ENCODE data around the gene DOK4.

Gene DOK4

GRCh38 chr16:57514791-57515600 is 28.7 kb upstream of the DOK4 start:
- ChIA-PET CTCF (interaction anchor here (1.0 to 6.2 kb wide), 5 partner anchors 53 to 99 kb away, joined by 3 to 85 read pairs (median 3); partner anchors contain the start of gene POLR2C), POLR2A (no interaction called here)
- TF ChIP-seq CTCF (IDR thresholded peaks at IDR 0.05; ENCODE audit: control extremely low read depth, extremely low read depth, low read depth, missing control alignments): no peak
- no peak for DNase-seq (ENCODE audit: extremely low spot score)

GRCh38 chr16:57514371-57514770 is 28.1 kb upstream of the DOK4 start:
- POLR2A ChIA-PET: no interaction called here
- TF ChIP-seq CTCF (IDR thresholded peaks at IDR 0.05; ENCODE audit: control extremely low read depth, extremely low read depth, low read depth, missing control alignments): no peak
- CTCF ChIA-PET: interaction anchor here (0.6 to 2.0 kb wide), 8 partner anchors 11 to 214 kb away, joined by 3 to 8 read pairs (median 3); partner anchors contain the start of genes DOK4 and POLR2C
- no peak for DNase-seq (ENCODE audit: extremely low spot score)

- TF ChIP-seq CTCF (IDR thresholded peaks at IDR 0.05; ENCODE audit: control extremely low read depth, extremely low read depth, low read depth, missing control alignments): no peak
- no peak for DNase-seq (ENCODE audit: extremely low spot score)
- ChIA-PET CTCF (interaction anchor here (0.7 to 2.0 kb wide), 10 partner anchors 10 to 213 kb away, joined by 3 to 8 read pairs (median 4); partner anchors contain the start of gene POLR2C), POLR2A (no interaction called here)
Measured at GRCh38 chr16:57513371-57514102, 27.2 kb upstream of the DOK4 start.

GRCh38 chr16:57512296-57513001 is 26.2 kb upstream of the DOK4 start:
- POLR2A ChIA-PET: no interaction called here
- no peak for TF ChIP-seq CTCF (IDR thresholded peaks at IDR 0.05; ENCODE audit: control extremely low read depth, extremely low read depth, low read depth, missing control alignments)
- no peak for DNase-seq (ENCODE audit: extremely low spot score)
- CTCF ChIA-PET: interaction anchor here (1.0 to 4.8 kb wide), 3 partner anchors 7 to 133 kb away, joined by 3 to 48 read pairs (median 3); no protein-coding TSS in a partner anchor

- ChIA-PET CTCF (interaction anchor here (1.1 to 4.8 kb wide), 2 partner anchors 9 to 23 kb away, joined by 3 to 48 read pairs; no protein-coding TSS in a partner anchor), POLR2A (no interaction called here)
- no peak for TF ChIP-seq CTCF (IDR thresholded peaks at IDR 0.05; ENCODE audit: control extremely low read depth, extremely low read depth, low read depth, missing control alignments)
- DNase-seq (ENCODE audit: extremely low spot score): no peak
Measured at GRCh38 chr16:57510016-57510871, 24.0 kb upstream of the DOK4 start.
